ENCODE data around the gene C16orf78.

Gene C16orf78

GRCh38 chr16:49437344-49437743 lies 63.7 kb downstream of the C16orf78 start:
- no peak for DNase-seq

DNA sequence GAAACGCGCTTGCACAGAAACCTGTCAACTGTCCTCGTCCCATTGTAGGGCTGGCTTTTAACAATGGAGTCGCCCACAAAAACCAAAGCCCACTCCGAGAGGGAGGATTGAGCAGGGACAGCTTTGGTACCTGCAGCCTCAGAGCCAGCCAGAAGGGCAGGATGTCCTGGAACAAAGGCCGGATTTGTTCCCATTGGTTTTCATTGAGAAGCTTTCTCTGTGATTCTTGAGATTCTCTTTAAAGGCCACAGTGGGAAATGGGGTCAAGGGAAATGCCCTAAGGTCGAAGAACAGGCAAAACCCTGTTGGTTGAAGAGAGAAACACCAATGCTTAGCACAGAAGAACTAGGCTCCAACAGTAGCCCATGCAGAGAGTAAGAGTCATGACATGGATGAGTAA lies 65.4 kb downstream of the C16orf78 start:
- no peak for DNase-seq

DNA sequence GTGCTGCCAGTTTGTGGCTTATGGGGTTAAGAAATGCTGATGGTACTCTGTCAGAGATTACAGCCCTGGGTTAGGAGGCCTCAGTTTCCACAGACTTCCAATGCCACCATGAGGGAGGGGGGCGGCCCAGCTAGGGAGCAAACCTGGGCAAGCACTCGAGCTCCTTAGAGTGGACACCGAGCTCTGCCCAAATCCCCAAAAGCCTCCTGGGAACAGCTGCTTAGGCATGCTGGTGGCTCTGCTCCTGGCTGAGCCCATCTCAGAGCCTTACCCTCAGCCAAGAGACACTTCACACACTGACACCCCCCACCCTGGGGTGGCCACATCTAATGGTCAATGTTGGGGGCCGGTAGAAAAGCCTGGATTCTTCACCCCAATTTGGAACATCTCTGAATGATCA lies 66.1 kb downstream of the C16orf78 start:
- DNase-seq, result no peak

GRCh38 chr16:49440156-49441065 lies 66.8 kb downstream of the C16orf78 start:
- DNase-seq, result no peak

DNA sequence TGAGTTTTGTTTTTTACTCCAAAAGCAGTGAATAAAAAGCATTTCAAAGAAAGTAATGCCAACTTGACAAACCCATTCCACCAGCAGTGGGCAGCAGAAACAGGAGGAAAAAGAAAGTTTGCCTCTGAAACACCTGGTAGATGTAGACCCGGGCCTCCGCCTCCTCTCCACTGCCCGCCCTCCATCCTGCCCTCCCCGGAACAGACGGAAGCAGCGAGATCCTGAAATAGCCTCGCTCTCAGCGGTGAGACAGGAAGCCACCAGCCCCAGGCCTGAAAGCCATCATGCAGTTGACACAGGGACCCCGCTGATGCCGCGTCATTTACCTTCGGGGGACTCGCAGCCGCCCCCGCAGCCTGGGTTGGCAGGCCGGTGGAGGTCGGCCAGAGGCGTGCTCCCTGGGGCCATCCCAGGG lies 67.8 kb downstream of the C16orf78 start:
- no peak for DNase-seq

DNA sequence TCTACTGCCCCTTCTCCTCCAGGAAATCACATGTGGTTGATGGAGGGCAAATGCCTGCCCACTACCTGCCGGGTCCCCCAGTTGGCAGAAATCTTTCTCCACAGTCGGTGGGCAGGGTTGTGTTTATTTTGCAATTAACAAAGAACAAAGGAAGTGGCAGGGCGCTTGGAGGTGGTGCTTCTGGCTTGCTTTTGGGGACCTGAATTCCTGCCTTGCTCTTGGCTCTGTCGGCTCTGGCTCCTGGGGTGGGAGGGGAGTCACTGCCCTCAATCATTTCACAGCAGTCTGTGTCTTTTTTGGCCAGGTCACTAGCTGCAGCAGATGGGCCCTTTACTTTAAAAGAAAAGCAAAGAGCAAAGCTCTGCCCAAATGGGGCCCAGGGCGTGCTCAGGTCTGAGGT lies 69.2 kb downstream of the C16orf78 start:
- DNase-seq, result no peak

GRCh38 chr16:49443576-49443975 lies 70.0 kb downstream of the C16orf78 start:
- DNase-seq, result no peak

GRCh38 chr16:49446805-49447204 lies 73.2 kb downstream of the C16orf78 start:
- no peak for DNase-seq
